GM21737 (cell line): ENCODE results near the gene C4orf50.
"Not testable (repeated sequence)": the region's sequence is repeated elsewhere in the genome, so short reads cannot be mapped to it uniquely, and the experiment has no call there.

Experiments used
- ATAC-seq: cut with Tn5 transposase; IDR thresholded peaks from one replicate; pipeline ENCODE4 v1.9.1; 2021; ENCODE audit warnings: mild to moderate bottlenecking, moderate library complexity; ENCODE audit not compliant: unreplicated experiment

The C4orf50 gene

DNA sequence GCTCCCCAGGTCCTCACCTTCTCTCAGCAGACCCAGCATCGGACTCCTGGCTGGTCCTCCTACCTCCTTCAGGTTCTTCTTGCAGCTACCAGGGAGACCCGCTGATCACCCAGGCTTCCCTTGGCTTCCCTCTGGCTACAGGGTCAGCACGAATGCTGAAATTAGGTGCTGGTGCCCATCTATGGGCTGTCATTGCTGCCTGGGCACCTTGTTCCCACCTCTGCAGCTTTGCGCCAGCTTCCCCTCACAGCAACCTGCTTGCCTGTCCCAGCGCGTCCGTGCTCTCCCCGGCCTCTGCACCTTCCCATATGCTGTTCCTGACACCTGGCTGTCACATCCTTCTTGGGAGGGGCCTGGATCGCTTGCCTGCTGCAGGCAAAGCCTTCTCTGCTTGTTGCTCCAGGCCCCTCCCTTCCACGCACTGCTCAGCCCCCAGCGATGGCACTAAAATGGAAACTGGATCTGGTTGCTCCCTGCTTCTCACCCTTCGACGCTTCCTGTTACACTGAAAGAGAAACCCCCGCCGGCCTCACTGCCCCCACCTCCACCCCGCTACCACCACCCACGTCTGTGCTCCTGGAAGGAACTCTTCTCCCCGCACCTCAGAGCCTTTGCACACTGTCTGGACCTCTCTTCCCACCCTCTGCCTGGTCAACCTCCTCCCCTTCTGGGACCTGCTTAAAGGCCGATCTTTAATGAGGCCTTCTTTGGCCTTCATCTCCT is 22.2 kb downstream of the C4orf50 start:
- ATAC-seq = no peak

DNA sequence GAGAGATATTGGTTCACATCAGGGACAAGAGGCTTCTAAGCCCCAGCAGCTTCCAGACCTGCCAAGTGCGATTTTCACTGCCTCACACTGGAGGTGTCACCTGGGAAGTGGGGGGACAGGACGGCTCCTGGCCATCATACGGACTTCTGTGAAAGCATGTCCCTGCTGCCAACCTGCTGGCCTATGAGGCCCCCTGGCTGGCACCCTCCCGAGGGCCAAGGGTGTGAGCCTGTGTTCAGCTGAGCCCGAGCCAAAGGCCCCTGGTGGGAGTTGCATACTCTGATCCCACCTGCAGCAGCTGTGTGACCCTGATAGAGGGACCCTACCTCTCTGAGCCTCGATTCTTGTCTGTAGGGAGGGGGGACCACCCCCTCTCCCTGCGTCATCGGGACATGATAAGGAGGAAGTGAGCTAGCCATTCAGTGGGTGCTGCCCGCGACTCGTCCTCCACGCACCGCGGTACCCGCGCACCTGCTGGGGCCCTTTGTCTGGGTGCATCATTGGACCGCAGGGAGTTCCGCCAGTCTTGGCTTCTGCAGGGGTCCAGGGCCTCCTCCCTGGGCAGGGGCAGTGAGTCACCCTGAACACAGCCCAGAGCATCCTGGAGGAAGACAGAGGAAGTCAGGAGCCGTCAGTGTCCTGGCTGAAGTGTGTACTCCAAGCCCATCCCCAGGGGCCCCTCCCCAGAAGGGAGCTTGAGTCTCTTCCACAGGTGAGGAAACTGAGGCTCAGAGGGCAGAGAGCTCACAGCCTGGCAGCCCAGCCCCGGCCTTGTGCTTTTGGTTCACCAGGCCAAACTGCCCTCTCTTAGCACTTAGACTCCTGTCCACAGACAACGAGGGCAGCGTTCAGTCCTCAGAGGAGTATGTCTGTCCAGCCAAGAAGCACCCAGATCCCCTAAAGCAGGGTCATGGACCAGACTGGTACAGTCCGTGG is 24.1 kb downstream of the C4orf50 start:
- ATAC-seq = no peak

DNA sequence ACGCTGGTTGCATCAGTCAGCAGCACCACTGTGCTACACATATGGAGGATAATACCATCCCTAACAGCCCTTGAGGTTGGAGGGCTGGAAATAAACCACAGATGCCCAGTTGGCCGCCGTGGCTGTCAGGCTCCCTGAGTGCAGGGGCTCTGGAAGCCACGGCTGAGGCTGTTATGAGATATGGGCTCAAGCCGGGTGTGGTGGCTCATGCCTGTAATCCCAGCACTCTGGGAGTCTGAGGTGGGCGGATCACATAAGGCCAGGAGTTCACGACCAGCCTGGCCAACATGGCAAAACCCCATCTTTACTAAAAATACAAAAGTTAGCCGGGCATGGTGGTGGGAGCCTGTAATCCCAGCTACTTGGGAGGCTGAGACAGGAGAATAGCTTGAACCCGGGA is 24.9 kb downstream of the C4orf50 start:
- not testable (repeated sequence) for ATAC-seq

DNA sequence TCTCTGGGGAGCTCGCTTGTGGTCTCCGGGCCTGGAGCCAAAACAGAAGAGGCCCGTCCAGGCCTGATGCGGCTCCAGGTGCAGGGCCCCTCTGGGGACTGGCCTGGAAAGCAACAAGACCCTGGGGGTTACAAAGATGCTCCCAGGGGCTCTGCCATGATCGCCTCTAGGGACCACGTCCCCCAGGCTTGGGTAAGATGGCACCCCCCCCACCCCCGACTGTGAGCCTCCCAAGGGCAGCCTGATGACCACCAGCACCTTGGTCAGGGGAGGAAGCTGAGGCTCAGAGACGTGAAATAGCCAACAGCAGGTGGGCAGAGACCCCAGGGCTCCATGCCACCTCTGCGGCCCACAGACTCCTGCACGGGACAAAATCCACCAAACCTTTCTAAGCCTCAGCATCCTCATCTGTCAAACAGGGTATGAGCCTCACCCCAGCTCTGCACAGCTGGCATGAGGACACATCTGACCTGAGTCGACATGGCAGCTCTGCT is 25.4 kb downstream of the C4orf50 start:
- no peak for ATAC-seq

DNA sequence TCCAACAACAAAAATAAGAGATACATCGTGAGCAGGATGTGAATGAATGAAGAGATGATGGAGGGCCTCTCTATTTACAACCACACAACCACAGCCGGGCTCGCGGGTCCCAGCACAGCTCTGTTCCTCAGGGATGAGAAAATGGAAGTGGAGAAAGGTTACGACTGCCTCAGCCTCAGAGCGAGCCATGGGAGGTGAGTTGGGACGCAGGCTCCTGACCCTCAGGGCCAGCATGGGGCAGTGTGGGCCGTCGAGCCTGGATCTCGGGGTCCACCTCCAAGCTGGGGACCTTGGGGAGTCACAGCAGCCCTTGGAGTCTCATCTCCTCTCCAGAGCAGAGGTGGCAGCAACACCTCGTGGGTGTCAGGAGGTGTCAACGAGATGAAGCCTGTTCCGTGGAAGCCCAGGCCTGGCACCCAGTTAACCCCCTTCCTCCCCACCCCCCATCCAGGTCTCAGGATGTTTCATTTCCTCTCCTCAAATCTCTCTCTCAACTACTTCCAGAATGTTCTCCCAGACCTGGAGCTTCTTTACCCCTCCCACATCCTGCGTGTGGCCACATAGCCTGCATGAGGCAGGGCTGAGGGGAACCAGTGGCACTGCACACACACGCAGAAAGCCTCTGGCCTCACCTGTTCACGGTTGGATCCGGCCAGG is 25.9 kb downstream of the C4orf50 start:
- no peak for ATAC-seq

DNA sequence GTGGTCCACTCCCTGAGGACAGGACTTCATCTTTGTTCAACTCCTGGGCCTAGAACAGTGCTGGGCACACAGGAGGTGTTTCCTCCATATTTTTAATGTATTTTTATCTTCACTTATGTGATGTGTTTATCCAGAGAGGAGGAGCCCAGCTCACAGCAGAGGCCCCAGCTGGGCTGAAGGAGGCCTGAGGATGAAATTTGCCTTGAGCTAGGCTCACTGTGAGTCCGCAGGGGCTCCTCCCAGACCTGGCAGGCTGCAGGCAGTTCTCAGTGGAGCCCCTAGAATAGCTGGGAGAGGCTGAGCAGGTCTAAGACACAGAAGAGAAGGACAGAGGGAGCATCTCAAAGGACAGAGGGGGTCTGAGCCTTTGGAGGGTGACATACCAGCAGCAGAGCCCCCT is 26.8 kb downstream of the C4orf50 start:
- ATAC-seq = no peak

DNA sequence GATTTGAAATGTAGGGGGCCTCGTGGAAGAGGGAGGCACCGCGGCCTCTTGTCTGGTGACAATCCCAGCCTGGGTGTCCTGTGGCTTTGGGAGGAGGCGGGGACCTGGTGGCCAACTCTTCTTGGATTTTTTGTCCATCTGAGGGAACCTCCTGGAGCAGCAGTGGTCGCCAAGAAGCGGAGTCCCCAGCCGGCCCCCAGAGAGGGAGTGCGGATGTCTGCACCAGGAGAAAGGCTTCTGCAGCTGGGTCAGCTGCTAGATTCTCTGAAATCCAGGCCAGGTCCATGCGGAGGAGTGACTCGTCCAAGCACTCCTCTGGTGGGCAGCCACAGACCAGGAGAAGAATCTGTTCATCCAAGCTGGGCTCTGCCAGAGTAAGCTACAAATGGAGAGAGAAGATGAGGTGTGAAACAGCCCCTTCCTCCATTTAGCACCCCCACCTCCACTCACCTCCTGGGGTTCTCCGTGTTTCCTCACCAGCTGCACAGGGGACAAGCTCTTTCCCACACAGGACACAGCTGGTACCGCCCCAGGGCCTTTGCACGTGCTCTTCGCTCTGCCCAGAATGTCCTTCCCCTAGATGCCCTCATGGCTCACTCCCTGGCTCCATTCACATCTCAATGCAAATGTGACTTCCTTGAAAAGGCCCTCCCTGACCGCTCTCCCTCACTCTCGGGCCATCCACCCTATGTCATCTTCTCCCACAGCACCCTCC is 27.6 kb downstream of the C4orf50 start:
- ATAC-seq = no peak

DNA sequence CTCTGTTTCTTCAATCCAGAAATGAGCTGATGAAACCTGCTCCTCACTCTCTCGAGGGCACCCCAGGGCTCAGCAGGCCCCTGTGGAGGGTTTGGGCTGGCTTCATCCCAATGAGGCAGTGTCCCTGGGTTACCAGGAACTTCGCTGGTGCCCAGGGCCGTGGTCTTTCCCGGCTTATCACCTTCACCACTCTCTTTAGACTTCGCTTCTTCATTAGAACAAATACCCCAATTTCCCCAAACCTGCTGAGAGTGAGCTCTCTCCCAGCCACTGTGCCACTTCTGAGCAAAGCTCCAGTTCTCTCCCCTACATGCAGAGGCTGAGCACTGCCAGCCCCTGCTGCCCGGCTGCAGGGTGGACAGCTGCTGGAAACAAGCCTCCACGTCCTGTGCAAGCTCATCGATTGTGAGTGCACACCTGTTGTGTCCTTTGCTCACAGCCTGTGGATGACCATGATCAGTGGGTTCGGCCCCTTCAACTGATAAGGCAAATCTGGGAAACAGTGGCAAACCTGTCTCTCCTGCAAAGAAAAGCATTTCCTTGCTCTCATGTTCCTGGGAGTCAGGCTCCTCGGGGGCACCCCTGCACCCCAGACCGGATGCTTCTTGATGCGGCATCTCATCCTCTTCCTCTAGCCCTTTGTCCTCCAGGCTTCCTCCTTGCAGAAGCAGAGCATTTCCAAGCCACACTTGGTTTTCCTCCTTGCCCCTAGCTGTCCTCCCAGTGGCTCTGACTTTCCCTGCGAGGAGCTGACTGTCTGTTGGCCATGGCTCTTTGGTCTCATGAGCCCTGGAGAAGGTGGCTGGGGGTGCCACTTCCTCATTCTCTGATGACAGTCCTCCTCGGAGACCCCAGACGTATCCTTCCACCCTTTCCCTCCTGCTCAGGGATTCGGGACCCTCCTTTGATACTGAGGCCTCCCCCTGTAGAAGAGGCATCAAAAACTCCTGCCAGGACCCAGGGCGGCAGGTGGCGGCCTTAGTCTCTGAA is 28.7 kb downstream of the C4orf50 start:
- no peak for ATAC-seq

DNA sequence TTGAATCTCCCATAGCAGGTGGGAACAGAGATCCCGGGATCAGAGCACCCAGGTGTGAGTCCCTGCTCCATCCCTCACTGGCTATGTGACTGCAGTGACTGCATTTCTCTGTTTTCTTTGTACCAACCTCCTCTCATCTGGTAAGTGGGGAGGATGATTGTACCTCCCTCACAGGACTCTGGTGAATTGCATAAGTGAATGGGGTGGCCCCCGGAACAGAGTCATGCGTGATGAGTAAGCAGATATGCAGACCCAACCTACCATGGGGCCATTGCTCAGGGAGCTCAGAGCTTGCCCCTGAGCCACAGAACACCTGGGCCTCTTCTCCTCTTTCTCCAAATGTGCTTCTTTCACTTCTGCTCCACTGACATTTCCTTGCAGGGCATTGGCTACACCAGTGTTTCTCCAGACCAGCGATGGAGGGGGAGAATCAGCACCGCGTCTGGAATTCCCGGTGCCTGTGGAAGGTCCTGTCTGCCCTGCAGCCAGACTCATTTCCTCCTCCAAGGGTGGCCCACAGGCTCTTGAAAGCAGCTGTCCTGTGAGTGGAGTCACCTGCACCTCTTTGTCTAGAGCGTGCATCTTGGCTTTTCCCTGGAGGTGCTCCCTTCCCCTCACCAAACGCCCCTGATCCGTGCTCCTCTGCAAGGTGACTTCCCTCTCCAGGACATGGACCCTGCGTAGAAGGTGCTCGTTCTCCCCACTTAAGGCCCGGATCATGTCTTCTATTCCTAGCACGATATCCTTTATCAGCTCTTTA is 30.0 kb downstream of the C4orf50 start:
- ATAC-seq = no peak

DNA sequence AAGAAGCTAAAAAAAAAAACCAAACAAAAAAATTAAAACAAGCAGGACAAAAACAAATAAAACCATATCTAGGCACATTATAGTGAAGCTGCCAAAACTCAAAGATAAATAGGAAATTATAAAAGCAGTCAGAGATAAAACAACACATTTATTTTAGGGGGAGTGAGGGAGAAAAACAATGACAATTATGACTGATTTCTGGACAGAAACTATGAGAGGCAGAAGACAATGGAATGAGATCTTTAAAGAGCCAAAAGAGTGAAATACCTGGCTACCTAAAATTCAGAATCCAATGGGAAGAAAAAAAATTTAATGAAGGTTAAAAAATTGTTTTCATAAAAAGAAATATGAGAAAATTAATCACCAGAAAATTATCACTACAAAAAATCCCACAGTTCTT is 33.4 kb downstream of the C4orf50 start:
- ATAC-seq = no peak

DNA sequence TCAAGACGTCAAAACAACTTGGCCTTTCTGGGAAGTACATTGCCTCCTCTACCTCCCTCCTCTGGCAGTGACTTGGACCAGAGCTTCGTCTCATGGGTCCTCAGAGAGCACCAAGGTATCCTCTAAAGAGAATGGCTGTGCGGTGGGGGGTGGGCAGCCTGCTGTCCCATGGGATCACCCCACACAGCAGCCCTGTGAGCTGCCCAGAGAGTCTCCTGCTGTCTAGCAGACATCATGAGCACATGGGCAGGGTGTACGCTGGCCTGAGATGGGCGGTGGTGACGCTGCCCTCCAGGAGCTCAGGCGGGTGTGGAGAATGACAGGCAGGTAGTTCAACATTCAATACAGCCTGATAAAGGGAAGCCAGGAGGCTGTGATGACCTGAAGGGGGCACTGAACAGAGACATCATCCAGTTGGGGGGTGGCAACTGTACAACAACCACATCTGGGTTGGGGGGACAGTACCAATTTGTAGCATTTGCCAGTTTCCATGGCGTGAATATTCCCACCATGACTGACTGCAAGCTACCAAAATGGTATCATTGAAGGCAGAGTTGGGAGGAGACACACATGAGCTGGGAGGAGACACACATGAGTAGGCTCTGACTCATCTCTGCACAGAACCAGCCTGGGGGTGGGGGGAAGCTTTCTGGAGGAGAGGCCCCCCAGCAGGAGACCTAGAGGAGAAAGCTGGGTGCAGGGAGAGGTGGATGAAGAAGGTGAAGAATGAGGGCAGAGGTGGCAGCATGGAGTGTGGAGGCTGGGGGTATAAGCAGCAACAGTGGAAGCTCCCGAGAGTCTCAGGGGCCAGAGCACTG is 35.9 kb downstream of the C4orf50 start:
- ATAC-seq = no peak

DNA sequence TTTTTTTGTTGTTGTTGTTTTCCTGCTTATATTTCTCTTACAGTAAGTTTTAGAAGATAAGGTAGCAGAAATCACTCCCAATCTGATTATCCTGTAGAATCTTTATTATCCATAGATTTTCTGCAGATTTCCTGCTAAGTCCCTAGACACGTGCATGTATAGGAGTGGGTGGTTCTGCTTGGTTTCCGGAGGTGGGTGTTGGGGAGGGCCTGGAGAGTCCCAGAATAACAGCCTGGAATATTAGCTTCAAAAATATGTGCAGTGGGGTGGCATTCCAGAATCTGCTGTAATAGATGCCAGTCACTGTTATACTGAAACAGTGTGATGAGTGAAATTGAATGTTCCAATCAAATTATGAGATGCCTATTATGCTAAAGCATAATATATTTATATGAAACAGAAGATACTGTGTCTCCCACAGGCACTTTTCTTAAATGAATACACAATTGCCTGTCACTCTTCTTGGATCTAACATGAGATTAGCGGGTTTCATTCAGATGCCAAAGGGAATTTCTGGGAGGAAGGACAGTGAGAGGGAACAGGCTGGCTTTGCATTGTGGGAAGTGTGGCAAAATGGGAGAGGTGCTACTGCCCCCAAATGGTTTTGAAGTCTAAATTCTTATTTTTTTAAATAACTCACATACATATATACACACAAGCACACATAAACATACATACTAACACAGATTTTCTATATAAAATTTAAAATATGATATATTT is 37.6 kb downstream of the C4orf50 start:
- ATAC-seq = no peak

DNA sequence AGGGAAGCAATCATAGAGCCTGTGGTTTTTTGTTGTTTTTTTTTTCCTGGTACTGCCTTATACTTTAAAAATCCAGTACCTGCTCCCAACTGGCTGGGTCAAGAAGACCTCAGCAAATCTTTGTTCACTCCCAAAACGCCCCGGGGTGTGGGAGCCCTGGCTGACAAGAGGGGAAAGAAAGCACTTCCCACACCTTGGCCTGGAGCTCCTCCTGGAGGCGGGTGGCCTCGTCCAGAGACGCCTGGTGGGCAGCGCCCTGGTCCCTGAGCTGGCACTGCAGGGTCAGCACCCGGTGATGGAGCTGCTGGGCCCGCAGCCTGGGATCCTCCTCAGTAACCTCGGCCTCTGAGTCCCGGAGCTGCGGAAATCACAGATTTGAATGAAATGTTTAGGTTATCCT is 38.2 kb downstream of the C4orf50 start:
- ATAC-seq = no peak

DNA sequence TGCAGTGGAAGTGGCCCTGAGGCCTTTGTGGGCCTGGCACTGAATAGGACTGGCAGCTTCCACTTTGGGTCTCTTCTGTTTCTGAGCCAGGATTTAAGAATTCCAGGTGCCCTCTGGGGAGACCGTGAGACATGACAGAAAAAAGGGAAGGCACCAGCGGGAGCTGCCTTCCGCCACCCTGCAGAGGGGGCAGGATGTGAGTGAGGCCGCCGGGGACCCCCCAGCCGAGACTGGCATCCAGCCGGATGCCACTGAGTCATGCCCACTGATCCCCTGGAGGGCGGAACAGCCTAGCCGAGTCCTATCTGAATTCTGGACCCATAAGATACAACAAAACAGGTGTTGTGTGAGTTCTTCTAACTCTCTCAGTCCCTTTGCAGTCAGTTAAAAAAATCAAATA is 41.3 kb downstream of the C4orf50 start:
- ATAC-seq = no peak

DNA sequence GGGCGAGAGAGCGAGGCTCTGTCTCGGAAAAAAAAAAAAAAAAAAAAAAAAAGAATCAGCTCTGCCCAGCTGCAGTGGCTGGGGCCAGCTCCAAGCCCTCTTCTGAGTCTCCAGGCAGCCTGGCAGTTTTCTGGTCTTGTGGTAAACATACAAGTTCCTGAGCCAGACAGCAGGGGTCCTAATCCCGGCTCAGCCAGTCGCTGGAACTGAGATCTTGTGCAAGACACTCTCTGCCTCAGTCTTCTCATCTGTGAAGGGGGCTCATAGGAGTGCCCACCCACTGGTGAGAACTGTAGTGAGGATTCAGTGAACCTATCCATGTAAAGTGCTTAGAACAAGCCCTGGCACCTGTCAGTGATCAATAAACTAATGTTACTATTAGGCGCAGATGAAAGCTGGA is 41.8 kb downstream of the C4orf50 start:
- no peak for ATAC-seq

DNA sequence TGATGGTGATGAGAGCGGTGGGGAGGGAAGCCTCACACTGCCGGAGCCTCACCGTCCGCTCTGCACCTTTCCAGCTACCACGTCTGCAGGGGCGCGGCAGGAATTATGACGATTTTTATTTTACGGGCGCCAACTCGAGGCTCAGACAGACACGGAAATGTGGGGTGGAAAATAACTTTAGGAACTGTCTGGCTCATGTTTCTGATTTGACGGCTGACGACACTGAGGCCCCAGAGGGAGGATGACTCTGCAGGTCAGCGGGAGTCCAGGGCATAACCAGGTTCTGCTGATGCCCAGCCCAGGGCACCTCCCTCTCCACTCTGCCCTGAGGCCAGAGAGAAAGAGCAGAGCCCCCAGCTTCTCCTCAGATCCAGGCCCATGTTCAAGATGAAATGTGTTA is 43.9 kb downstream of the C4orf50 start:
- ATAC-seq = no peak

DNA sequence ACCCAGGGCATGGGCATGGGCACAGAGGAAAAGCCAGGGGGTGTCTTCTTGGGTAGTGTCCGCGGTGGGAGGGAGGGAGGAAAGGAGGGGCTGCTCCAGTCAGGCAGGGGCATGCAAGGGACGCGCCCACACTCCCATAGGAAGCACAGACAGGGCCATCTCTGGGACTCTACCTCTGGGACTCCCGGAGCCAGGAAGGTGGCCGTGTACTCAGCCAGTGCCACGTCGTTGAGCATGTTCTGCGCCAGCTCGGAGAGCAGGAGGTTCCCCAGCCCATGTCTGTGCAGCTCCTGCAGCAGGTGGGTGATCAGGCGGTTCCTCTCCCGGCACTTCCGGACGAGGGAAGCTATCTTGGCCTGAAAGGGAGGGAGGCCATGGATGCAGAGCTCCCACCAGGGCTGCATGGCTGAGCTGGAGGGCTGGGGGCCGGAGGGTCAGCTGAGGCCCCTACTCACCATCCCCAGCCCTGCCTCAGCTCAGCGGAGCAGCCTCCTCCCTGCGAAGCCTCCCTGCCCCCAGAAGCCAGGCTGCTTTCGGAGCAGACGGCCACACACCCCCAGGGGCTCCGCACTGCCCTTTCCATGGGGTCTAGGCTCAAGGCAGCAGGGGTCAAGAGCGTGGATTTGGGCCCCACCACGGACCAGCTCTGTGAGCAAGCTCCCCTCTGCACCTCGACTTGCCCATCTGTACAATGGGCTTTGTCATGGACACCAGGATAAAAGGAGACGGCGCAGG is 44.6 kb downstream of the C4orf50 start:
- ATAC-seq = no peak
